ENCODE data around the gene CCNB1IP1. TPM values are rescaled to one million over a fixed set of nuclear protein-coding genes. Genes with fewer than 3 reads are reported as not detected.

Gene CCNB1IP1
- total and polyA plus RNA-seq, 2 of the 8 experiments (the other 6 are each of a cell fraction or from before 2014, with no cell fraction given): 173 to 277 TPM

DNA sequence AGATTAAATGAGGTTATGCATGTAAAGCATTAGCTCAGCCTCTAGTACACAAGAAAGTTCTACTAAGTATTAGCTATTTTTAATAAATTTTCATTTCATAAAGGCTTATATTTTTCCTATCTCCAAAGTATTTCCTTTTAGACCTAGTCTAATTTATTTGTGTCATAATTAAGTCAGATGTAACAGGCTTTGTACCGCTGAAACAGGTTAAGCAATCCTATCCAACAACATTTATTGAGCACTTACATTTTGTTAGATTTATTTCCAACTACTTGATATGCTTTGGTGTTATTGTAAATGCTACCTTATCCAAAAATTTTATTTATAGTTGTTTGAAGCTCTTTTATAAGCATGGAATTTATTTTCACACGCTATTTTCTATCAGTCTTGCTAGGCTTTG, 8.6 kb upstream of the CCNB1IP1 start:
- Histone ChIP-seq H3K18ac (ENCODE audit: extremely low read depth, low read length) (no peak overlapping the region), H3K79me1 (ENCODE audit: low read depth, low read length) (no peaks in the 10 kb centered on the region), H3K23ac (ENCODE audit: insufficient read length) (no peak overlapping the region), H3K9me3 (ENCODE audit: insufficient read depth in 2 of 2, low read depth in 1 of 2, low read length in 1 of 2) (no peaks in the 10 kb centered on the region), H3K27me3 (replicated peaks in 1 of 4; ENCODE audit: control insufficient read depth in 3 of 4, extremely low read depth in 1 of 4, insufficient read depth in 3 of 4, low read length in 3 of 4) (no peaks in the 10 kb centered on the region), H2AK5ac (ENCODE audit: low read depth, low read length) (no peak overlapping the region), H3K36me3 (ENCODE audit: control insufficient read depth in 2 of 4, insufficient read depth in 4 of 4, low read length in 3 of 4) (peaks cover 7 to 11% (median 8%) of the 10 kb centered on the region in 4 experiments; a peak in 7 of 8 replicates), H3K4me2 (ENCODE audit: insufficient read depth in 1 of 2, low read depth in 2 of 2, low read length in 2 of 2) (peak overlapping the region; percentile 58 to 62; a peak in 3 of 4 replicates), H3K14ac (ENCODE audit: insufficient read length) (no peak overlapping the region), H2AFZ (ENCODE audit: low read length) (no peak overlapping the region), H3K4me1 (replicated peaks in 1 of 4; ENCODE audit: control insufficient read depth in 3 of 4, insufficient read depth in 4 of 4, low read length in 3 of 4) (no peaks in the 10 kb centered on the region; a peak in 1 of 7 replicates), H3K4ac (replicated peaks; ENCODE audit: insufficient read length, low read depth, low read length) (no peak overlapping the region), H3K9ac (replicated peaks in 1 of 4; ENCODE audit: extremely low read depth in 1 of 4, low read depth in 3 of 4, low read length in 3 of 4) (no peak overlapping the region), H3K23me2 (ENCODE audit: low read depth, low read length) (peaks cover 2% of the 10 kb centered on the region; the same call in 1 of the 2 replicates), H3K56ac (replicated peaks; ENCODE audit: insufficient read length, low read depth, low read length) (no peak overlapping the region), H3K79me2 (ENCODE audit: control insufficient read depth in 1 of 2, insufficient read depth in 2 of 2, low read length in 2 of 2) (peaks cover 0 to 15% of the 10 kb centered on the region in 2 experiments; a peak in 2 of 4 replicates), H4K91ac (replicated peaks; ENCODE audit: insufficient read length, low read length) (no peak overlapping the region), H3K27ac (ENCODE audit: low read depth, low read length) (no peak overlapping the region), H4K20me1 (replicated peaks in 1 of 2; ENCODE audit: control insufficient read depth in 1 of 2, insufficient read depth in 2 of 2, low read length in 2 of 2) (no peaks in the 10 kb centered on the region), H3K4me3 (ENCODE audit: extremely low read depth in 1 of 4, insufficient read depth in 2 of 4, low read depth in 3 of 4, low read length in 4 of 4) (peak overlapping the region; percentile 77 to 97 (median 88); a peak in 7 of 8 replicates), H4K5ac (ENCODE audit: insufficient read length, low read depth, low read length) (no peak overlapping the region), H4K8ac (ENCODE audit: extremely low read depth, insufficient read depth, low read length) (no peak overlapping the region), H2BK20ac (ENCODE audit: low read length) (no peak overlapping the region), H2BK15ac (ENCODE audit: low read length) (no peak overlapping the region), H2BK12ac (ENCODE audit: low read depth, low read length) (no peak overlapping the region), H2BK120ac (replicated peaks; ENCODE audit: low read depth, low read length) (no peak overlapping the region), H2BK5ac (ENCODE audit: low read depth, low read length) (no peak overlapping the region)
- DNase-seq (ENCODE audit: low read depth in 1 of 2, low spot score in 2 of 2) (no peak), FAIRE-seq (no peak)
- POLR2A ChIA-PET (ENCODE audit: partially characterized antibody): interaction anchor here (0.7 to 8.3 kb wide), 12 partner anchors 12 to 227 kb away, joined by 3 to 215 read pairs (median 8); partner anchors contain the start of genes APEX1, CCNB1IP1, OSGEP and PIP4P1
- WGBS, 2 experiments (ENCODE audit: extremely low coverage in 1 of 2, insufficient coverage in 1 of 2, insufficient read length in 1 of 2, insufficient replicate concordance in 2 of 2, low coverage in 1 of 2, low lambda C conversion rate in 2 of 2, missing lambda C conversion rate in 1 of 2): 54% methylated on average over 2 of the region's 2 CpGs; no CpG with 5 or more reads in 1 of the 2 experiments
- CTCF ChIA-PET (ENCODE audit: partially characterized antibody): interaction anchor here (0.6 to 1.6 kb wide), 4 partner anchors 12 to 568 kb away, joined by 3 to 6 read pairs (median 3); no protein-coding TSS in a partner anchor
- no peak for TF ChIP-seq ZNF274 (IDR thresholded peaks at IDR 0.05; ENCODE audit: borderline replicate concordance, extremely low read depth, low read length)
- TF ChIP-seq POLR2A (IDR thresholded peaks at IDR 0.05; ENCODE audit: control extremely low read depth in 1 of 2, low read depth in 2 of 2, low read length in 2 of 2): no peak
- TF ChIP-seq JUND (IDR thresholded peaks at IDR 0.05; ENCODE audit: low read length): no peak
- TF ChIP-seq CBX5 (IDR thresholded peaks at IDR 0.05; ENCODE audit: low read depth, low read length): no peak
- no peak for TF ChIP-seq SP4 (IDR thresholded peaks at IDR 0.05; ENCODE audit: low read length)
